K562 (cell line): ENCODE data around the gene COPE. TPM values are rescaled to one million over a fixed set of nuclear protein-coding genes. Genes with fewer than 3 reads are reported as not detected.

Experiments
- ATAC-seq: fragments of 200-7000 bp; cut with Tn5 transposase; 3 replicates; pipeline ENCODE4 v1.9.1; 2020; ENCODE audit warnings: moderate library complexity
- BruUV-seq: library from RNA; stranded (reverse); fragments of 400-500 nt; replicated peaks from 2 replicates; lab custom pipeline; 2021; lab: Mats Ljungman, UMichigan
- CTCF ChIA-PET: fragments of 300-600 bp; formaldehyde crosslinking; extraction: SDS; loops from one replicate; lab custom pipeline; 2021; ENCODE audit warnings: low intra/inter-chr PET ratio; lab: Yijun Ruan, JAX
- POLR2A ChIA-PET: fragments of 300-600, 350-650 bp; sonication (Branson Sonifier 250); formaldehyde crosslinking; extraction: SDS; loops from one replicate; lab custom pipeline; 2021; ENCODE audit warnings: antibody characterized with exemption, inconsistent platforms; lab: Yijun Ruan, JAX
- DNase-seq, 4 experiments: peaks; one replicate each; pipeline versions ENCODE4 v3.0.0 to v3.0.0-alpha.2; 2011 to 2018; ENCODE audit warnings: low spot score in 3 of 4, mixed read lengths in 3 of 4; ENCODE audit errors: extremely low read depth in 1 of 4
- FAIRE-seq: peaks from 2 replicates; lab custom pipeline; 2011; peaks lifted over from hg19 to GRCh38; lab: Jason Lieb, UNC
- H2AFZ ChIP-seq: 2 replicates; pipeline ENCODE4 v1.6.0; 2011; ENCODE audit warnings: low read depth, low read length, control low read depth, inconsistent platforms
- H3K27ac ChIP-seq: fragments of 200-600 bp; 3 replicates; pipeline ENCODE4 v1.8.0; 2011; ENCODE audit warnings: low read depth, mild to moderate bottlenecking, control low read depth, inconsistent platforms, low read length, moderate library complexity, mixed read lengths; ENCODE audit errors: extremely low read depth
- H3K27me3 ChIP-seq, 2 experiments: fragments of 300-600 bp in 1 of 2; 2 replicates in 1 of 2; 3 replicates in 1 of 2; pipeline versions ENCODE4 v1.6.0 to v1.8.0; 2011; ENCODE audit warnings: inconsistent platforms in 2 of 2, low read length in 2 of 2, mild to moderate bottlenecking in 1 of 2, mixed read lengths in 1 of 2, moderate library complexity in 1 of 2; ENCODE audit not compliant: control insufficient read depth in 2 of 2, insufficient read depth in 2 of 2
- H3K36me3 ChIP-seq: fragments of 300-600 bp; 3 replicates; pipeline ENCODE4 v1.8.0; 2011; ENCODE audit warnings: mild to moderate bottlenecking, low read length, inconsistent platforms; ENCODE audit not compliant: control insufficient read depth, insufficient read depth
- H3K4me1 ChIP-seq, 2 experiments: fragments of 200-600 bp in 1 of 2; replicated peaks in 1 of 2; 2 replicates in 1 of 2; 3 replicates in 1 of 2; pipeline versions ENCODE4 v1.5.1 to v1.8.0; 2011; ENCODE audit warnings: inconsistent platforms in 2 of 2, low read length in 2 of 2, mild to moderate bottlenecking in 1 of 2, mixed read lengths in 1 of 2, moderate library complexity in 1 of 2; ENCODE audit not compliant: control insufficient read depth in 2 of 2, insufficient read depth in 2 of 2
- H3K4me2 ChIP-seq: 2 replicates; pipeline ENCODE4 v1.6.1; 2011; ENCODE audit warnings: low read length, control low read depth, inconsistent platforms, mixed read lengths; ENCODE audit not compliant: insufficient read depth
- H3K4me3 ChIP-seq: fragments of 200-600 bp; sonication (generic), shearing (Covaris generic); 2 replicates; pipeline ENCODE4 v1.5.1; 2016; ENCODE audit warnings: control low read depth, inconsistent platforms
- H3K79me2 ChIP-seq: fragments of 200-600 bp; 3 replicates; pipeline ENCODE4 v1.8.0; 2011; ENCODE audit warnings: low read length, inconsistent platforms; ENCODE audit not compliant: control insufficient read depth, insufficient read depth
- H3K9ac ChIP-seq, 2 experiments: 2 replicates each; pipeline versions ENCODE4 v1.6.0 to v1.6.1; 2011; ENCODE audit warnings: low read depth in 2 of 2, low read length in 2 of 2, control low read depth in 1 of 2, inconsistent platforms in 1 of 2, mild to moderate bottlenecking in 1 of 2, mixed read lengths in 1 of 2; ENCODE audit not compliant: insufficient read depth in 1 of 2
- H3K9me1 ChIP-seq: one replicate; pipeline ENCODE4 v1.6.0; 2011; ENCODE audit warnings: inconsistent platforms, mild to moderate bottlenecking, low read length, moderate library complexity; ENCODE audit not compliant: control insufficient read depth, insufficient read depth
- H3K9me3 ChIP-seq: replicated peaks from 2 replicates; pipeline ENCODE4 v1.5.1; 2011; ENCODE audit warnings: low read depth, low read length, inconsistent platforms; ENCODE audit not compliant: control insufficient read depth, insufficient read depth
- H4K20me1 ChIP-seq: replicated peaks from 2 replicates; pipeline ENCODE4 v1.6.1; 2011; ENCODE audit warnings: low read length, inconsistent platforms, mixed read lengths; ENCODE audit not compliant: control insufficient read depth, insufficient read depth
- ARID1B ChIP-seq: fragments of 450-650 bp; IDR thresholded peaks from 2 replicates; pipeline ENCODE4 v1.6.1; 2016; ENCODE audit warnings: antibody characterized with exemption, mild to moderate bottlenecking, inconsistent platforms
- ERF ChIP-seq: fragments of 450-650 bp; formaldehyde crosslinking; IDR thresholded peaks from 2 replicates; pipeline ENCODE4 v1.4.0; 2020; ENCODE audit warnings: mild to moderate bottlenecking, mixed read lengths
- L3MBTL2 ChIP-seq: fragments of 450-650 bp; IDR thresholded peaks from 2 replicates; pipeline ENCODE4 v1.6.1; 2016; ENCODE audit warnings: mild to moderate bottlenecking, moderate library complexity
- NFIX ChIP-seq: fragments of 250-450 bp; sonication (Bioruptor Pico); IDR thresholded peaks from 2 replicates; pipeline ENCODE4 v1.4.0; 2020; ENCODE audit warnings: low read depth, mild to moderate bottlenecking, moderate library complexity
- POLR2G ChIP-seq: fragments of 200-400 bp; formaldehyde crosslinking; IDR thresholded peaks from 2 replicates; pipeline ENCODE4 v1.6.1; 2017; ENCODE audit warnings: low read depth, mild to moderate bottlenecking, antibody characterized with exemption, low read length, moderate library complexity
- RBBP5 ChIP-seq: fragments of 200-600 bp; sonication (generic); IDR thresholded peaks from 2 replicates; pipeline ENCODE4 v1.6.1; 2012; ENCODE audit warnings: borderline replicate concordance, mild to moderate bottlenecking, low read length, control low read depth, inconsistent platforms; ENCODE audit not compliant: insufficient read depth, poor library complexity, severe bottlenecking
- RBM22 ChIP-seq: fragments of 200-400 bp; formaldehyde crosslinking; IDR thresholded peaks from 2 replicates; pipeline ENCODE4 v1.6.1; 2018; ENCODE audit warnings: low read length, low read depth; ENCODE audit not compliant: poor library complexity, severe bottlenecking
- RFX1 ChIP-seq: fragments of 450-650 bp; IDR thresholded peaks from 2 replicates; pipeline ENCODE4 v1.6.1; 2016; ENCODE audit warnings: mild to moderate bottlenecking, moderate library complexity
- SP1 ChIP-seq: sonication (generic); formaldehyde crosslinking; IDR thresholded peaks from 2 replicates; pipeline ENCODE4 v1.8.1; 2022; ENCODE audit warnings: mild to moderate bottlenecking, missing genetic modification reagents
- ZBED1 ChIP-seq: IDR thresholded peaks from 2 replicates; pipeline ENCODE4 v1.6.1; 2014
- ZBTB7A ChIP-seq: IDR thresholded peaks from 2 replicates; pipeline ENCODE4 v1.6.1; 2011; ENCODE audit warnings: low read depth, mild to moderate bottlenecking, low read length, moderate library complexity, borderline replicate concordance; ENCODE audit not compliant: control insufficient read depth
- ZNF609 ChIP-seq: sonication (generic); formaldehyde crosslinking; IDR thresholded peaks from 2 replicates; pipeline ENCODE4 v1.8.1; 2023; ENCODE audit warnings: missing genetic modification reagents, mild to moderate bottlenecking, borderline replicate concordance
- WGBS: fragments of 100-300 bp; shearing (Covaris generic); methylation state at CpG from one replicate; pipeline ENCODE4 v1.1.6; 2016; ENCODE audit warnings: low coverage, mixed read lengths; ENCODE audit not compliant: insufficient coverage; ENCODE audit errors: missing lambda C conversion rate; 5-methylcytosine and 5-hydroxymethylcytosine counted together
- in situ Hi-C: fragments of 300-500 bp; cut with MboI; formaldehyde crosslinking; loops from 4 replicates; pipeline ENCODE4 v1.15.0; 2018; ENCODE audit warnings: inconsistent platforms, mixed read lengths
- intact Hi-C: fragments of 100-400 bp; cut with micrococcal nuclease; formaldehyde crosslinking; loops from 2 replicates; pipeline ENCODE4 v1.14.2; 2022
- polyA plus RNA-seq, 8 experiments: library from polyadenylated mRNA; depleted of rRNA in 4 of 8; stranded (reverse) in 5 of 8; unstranded in 3 of 8; fragments of >200 nt; fragmentation: Nextera tagmentation in 2 of 8; fragmentation: Illumina TruSeq in 1 of 8; extraction: Ambion mirVana in 2 of 8; extraction: Trizol in 1 of 8; gene quantifications; 2 replicates each; pipeline versions ENCODE4 v1.2.1 to v1.2.3, GENCODE V29; 2011 to 2014; ENCODE audit warnings: inconsistent platforms in 1 of 8, missing spikeins in 1 of 8
- total RNA-seq, 7 experiments: library from RNA; depleted of rRNA in 6 of 7; stranded (reverse); fragments of >200 nt in 6 of 7; fragmentation: Illumina TruSeq in 2 of 7; extraction: Trizol in 2 of 7; gene quantifications; 2 replicates each; pipeline versions ENCODE4 v1.2.1 to v1.2.3, GENCODE V29; 2011 to 2021; ENCODE audit warnings: low replicate concordance in 1 of 7
- TF ChIP-seq, protein P1 (sequence below): sonication (generic); formaldehyde crosslinking; IDR thresholded peaks from 2 replicates; pipeline ENCODE4 v1.8.0; 2022; ENCODE audit warnings: mild to moderate bottlenecking, low read depth, missing genetic modification reagents
- TF ChIP-seq, protein P2 (sequence below): fragments of 250-450 bp; sonication (Bioruptor Pico); IDR thresholded peaks from 2 replicates; pipeline ENCODE4 v1.8.0; 2021; ENCODE audit warnings: mild to moderate bottlenecking, moderate library complexity

Gene COPE
- total and polyA plus RNA-seq, 9 of the 15 experiments (the other 6 are each of a cell fraction or from before 2014, with no cell fraction given), result 5.8 to 273 (median 147) TPM

DNA sequence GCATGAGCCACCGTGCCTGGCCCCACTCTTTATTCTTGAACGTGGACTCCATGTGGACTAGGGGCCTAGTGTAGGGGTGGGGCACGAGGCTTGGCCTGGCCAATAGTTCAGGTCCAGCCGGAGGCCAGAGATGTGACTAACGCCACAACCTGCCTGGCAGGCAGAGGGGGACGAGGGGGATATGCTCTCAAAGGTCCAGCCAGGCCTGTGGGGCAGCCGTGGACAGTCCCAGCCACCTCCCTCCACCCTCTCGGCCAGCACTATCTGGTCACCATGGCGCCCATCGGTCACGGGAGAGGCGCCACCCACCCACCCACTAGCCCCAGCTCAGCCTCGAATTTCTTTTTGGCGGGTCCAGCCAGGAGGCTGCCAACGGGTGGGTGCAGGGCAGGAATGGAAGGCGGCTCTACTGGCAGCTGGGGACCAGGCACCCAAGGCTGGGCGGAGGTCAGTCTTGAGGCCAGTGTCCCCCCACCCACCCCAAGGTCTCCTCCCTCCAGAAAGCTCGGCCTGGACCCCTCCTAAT is 21.0 kb downstream of the COPE start:
- peaks cover 0 to 5% of the 10 kb centered on the region in 2 experiments; a peak in 1 of 5 replicates for H3K27me3 ChIP-seq
- ChIA-PET CTCF (no interaction called here), POLR2A (interaction anchor here (0.6 to 1.9 kb wide), 8 partner anchors 9 to 311 kb away, joined by 3 to 9 read pairs (median 4); partner anchors contain the start of genes COPE and DDX49)
- H4K20me1 ChIP-seq, result peaks cover 17% of the 10 kb centered on the region
- intact Hi-C loops (loop anchor here (5.0 kb wide), 1 partner anchor 239 kb away; the partner anchor contains the start of gene TMEM161A), in situ Hi-C loops (no loop called here)
- DNase-seq (peak; percentile 62 to 73 (median 72)), ATAC-seq (peak; percentile 76), FAIRE-seq (no peak)
- BruUV-seq, result no TSS peak
- H3K4me1 ChIP-seq, result peaks cover 12 to 66% of the 10 kb centered on the region in 2 experiments
- no peak overlapping the region for H2AFZ ChIP-seq
- peak overlapping the region in 1 of 2 experiments; percentile 86; a peak in 2 of 4 replicates for H3K9ac ChIP-seq
- peaks cover 28% of the 10 kb centered on the region; the same call in 2 of the 3 replicates for H3K36me3 ChIP-seq
- no peaks in the 10 kb centered on the region for H3K79me2 ChIP-seq
- no peak overlapping the region; the same call in 1 of the 2 replicates for H3K4me2 ChIP-seq
- WGBS, result 19% methylated on average over 17 of the region's 18 CpGs
- H3K9me3 ChIP-seq, result no peaks in the 10 kb centered on the region
- peaks cover 3% of the 10 kb centered on the region for H3K9me1 ChIP-seq
- H3K4me3 ChIP-seq, result no peak overlapping the region
- H3K27ac ChIP-seq, result no peak overlapping the region
- TF ChIP-seq ZBTB7A (peak; percentile 56; the same call in 1 of the 2 replicates), RBBP5 (peak; percentile 34), ARID1B (peak; percentile 17; the same call in 1 of the 2 replicates), NFIX (no peak), RBM22 (peak; percentile 78), POLR2G (peak; percentile 77), ZNF609 (CRISPR knock-in tag) (0 out of 2 replicates have a peak, but pooled peaks have one; percentile 5), ZBED1 (no peak), L3MBTL2 (peak; percentile 19; the same call in 1 of the 2 replicates), SP1 (0 out of 2 replicates have a peak, but pooled peaks have one; percentile 19), RFX1 (peak; percentile 86), ERF (CRISPR knock-in tag) (0 out of 2 replicates have a peak, but pooled peaks have one; percentile 25)
- TF ChIP-seq, protein P1, sequence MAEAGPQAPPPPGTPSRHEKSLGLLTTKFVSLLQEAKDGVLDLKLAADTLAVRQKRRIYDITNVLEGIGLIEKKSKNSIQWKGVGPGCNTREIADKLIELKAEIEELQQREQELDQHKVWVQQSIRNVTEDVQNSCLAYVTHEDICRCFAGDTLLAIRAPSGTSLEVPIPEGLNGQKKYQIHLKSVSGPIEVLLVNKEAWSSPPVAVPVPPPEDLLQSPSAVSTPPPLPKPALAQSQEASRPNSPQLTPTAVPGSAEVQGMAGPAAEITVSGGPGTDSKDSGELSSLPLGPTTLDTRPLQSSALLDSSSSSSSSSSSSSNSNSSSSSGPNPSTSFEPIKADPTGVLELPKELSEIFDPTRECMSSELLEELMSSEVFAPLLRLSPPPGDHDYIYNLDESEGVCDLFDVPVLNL (CRISPR knock-in tag), result 0 out of 2 replicates have a peak, but pooled peaks have one; percentile 63
- TF ChIP-seq, protein P2, sequence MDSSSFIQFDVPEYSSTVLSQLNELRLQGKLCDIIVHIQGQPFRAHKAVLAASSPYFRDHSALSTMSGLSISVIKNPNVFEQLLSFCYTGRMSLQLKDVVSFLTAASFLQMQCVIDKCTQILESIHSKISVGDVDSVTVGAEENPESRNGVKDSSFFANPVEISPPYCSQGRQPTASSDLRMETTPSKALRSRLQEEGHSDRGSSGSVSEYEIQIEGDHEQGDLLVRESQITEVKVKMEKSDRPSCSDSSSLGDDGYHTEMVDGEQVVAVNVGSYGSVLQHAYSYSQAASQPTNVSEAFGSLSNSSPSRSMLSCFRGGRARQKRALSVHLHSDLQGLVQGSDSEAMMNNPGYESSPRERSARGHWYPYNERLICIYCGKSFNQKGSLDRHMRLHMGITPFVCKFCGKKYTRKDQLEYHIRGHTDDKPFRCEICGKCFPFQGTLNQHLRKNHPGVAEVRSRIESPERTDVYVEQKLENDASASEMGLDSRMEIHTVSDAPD (CRISPR knock-in tag), result no peak
